A549 (cell line): ENCODE results near the gene SLC25A25. TPM values are rescaled to one million over a fixed set of nuclear protein-coding genes. Genes with fewer than 3 reads are reported as not detected.

Source experiments
- ATAC-seq, 2 experiments: fragments of 200-7000 bp in 1 of 2; fragments of >200 bp in 1 of 2; cut with Nextera tagmentation in 1 of 2; cut with Tn5 transposase in 1 of 2; 3 replicates each; pipeline versions ENCODE4 v1.8.0 to v1.9.1; 2018 to 2020; ENCODE audit warnings: mild to moderate bottlenecking in 1 of 2, moderate library complexity in 1 of 2
- CTCF ChIA-PET: fragments of 300-600 bp; sonication (Branson Sonifier 250); formaldehyde crosslinking; extraction: SDS; loops from one replicate; lab custom pipeline; 2021; ENCODE audit warnings: antibody characterized with exemption, inconsistent platforms; lab: Yijun Ruan, JAX
- POLR2A ChIA-PET: fragments of 350-600 bp; formaldehyde crosslinking; extraction: SDS; loops from one replicate; lab custom pipeline; 2021; ENCODE audit warnings: antibody characterized with exemption, inconsistent platforms; lab: Yijun Ruan, JAX
- DNase-seq, 2 experiments: peaks; one replicate each; pipeline versions ENCODE4 v3.0.0 to v3.0.0-alpha.2; 2011 to 2016; ENCODE audit warnings: low read depth in 1 of 2, low spot score in 1 of 2
- FAIRE-seq: peaks from 2 replicates; lab custom pipeline; 2011; peaks lifted over from hg19 to GRCh38; lab: Jason Lieb, UNC
- H3K27ac ChIP-seq, 2 experiments: fragments of >200 bp; sonication (Bioruptor Twin); formaldehyde crosslinking; 3 replicates each; pipeline ENCODE4 v1.5.1; 2016 to 2017
- H3K4me1 ChIP-seq: fragments of >200 bp; sonication (Bioruptor Twin); formaldehyde crosslinking; 3 replicates; pipeline ENCODE4 v1.6.1; 2016
- H3K4me2 ChIP-seq: fragments of >200 bp; sonication (Bioruptor Twin); formaldehyde crosslinking; 3 replicates; pipeline ENCODE4 v1.6.1; 2016
- H3K4me3 ChIP-seq: fragments of >200 bp; sonication (Bioruptor Twin); formaldehyde crosslinking; 3 replicates; pipeline ENCODE4 v1.5.1; 2016
- H3K9me3 ChIP-seq: fragments of >200 bp; sonication (Bioruptor Twin); formaldehyde crosslinking; 3 replicates; pipeline ENCODE4 v1.6.1; 2016
- EHF ChIP-seq: fragments of 250-450 bp; sonication (Bioruptor Pico); IDR thresholded peaks from 2 replicates; pipeline ENCODE4 v1.5.0; 2020; ENCODE audit warnings: mild to moderate bottlenecking
- ESRRA ChIP-seq: fragments of 150-350 bp; IDR thresholded peaks from 2 replicates; pipeline ENCODE4 v1.6.1; 2014; ENCODE audit warnings: mild to moderate bottlenecking, low read length, borderline replicate concordance
- FOSL2 ChIP-seq, 2 experiments: fragments of 450-650 bp in 1 of 2; fragments of >200 bp in 1 of 2; sonication (Bioruptor Twin) in 1 of 2; formaldehyde crosslinking; IDR thresholded peaks; 2 replicates each; pipeline versions ENCODE4 v1.5.0 to v1.6.1; 2016 to 2020; ENCODE audit warnings: mild to moderate bottlenecking in 1 of 2, moderate library complexity in 1 of 2
- GATA3 ChIP-seq: IDR thresholded peaks from 2 replicates; pipeline ENCODE4 v1.6.1; 2012; ENCODE audit warnings: borderline replicate concordance
- MAX ChIP-seq: IDR thresholded peaks from 2 replicates; pipeline ENCODE4 v1.6.1; 2012
- MYC ChIP-seq: IDR thresholded peaks from 2 replicates; pipeline ENCODE4 v1.6.1; 2012; ENCODE audit warnings: mild to moderate bottlenecking, inconsistent platforms, low read length, improper control_type of control experiment, borderline replicate concordance
- PHF8 ChIP-seq: fragments of 200-600 bp; sonication (generic); IDR thresholded peaks from 2 replicates; pipeline ENCODE4 v1.6.1; 2016; ENCODE audit warnings: low read depth, mild to moderate bottlenecking, antibody characterized with exemption, moderate library complexity, borderline replicate concordance
- POLR2AphosphoS2 ChIP-seq: conservative IDR thresholded peaks from 2 replicates; pipeline ENCODE4 v1.6.1; 2012; ENCODE audit warnings: low read length, improper control_type of control experiment, inconsistent platforms
- RNF2 ChIP-seq: fragments of 200-600 bp; sonication (generic); IDR thresholded peaks from 2 replicates; pipeline ENCODE4 v1.6.1; 2016; ENCODE audit warnings: low read depth, mild to moderate bottlenecking, antibody characterized with exemption, moderate library complexity, borderline replicate concordance
- SREBF2 ChIP-seq: fragments of 450-650 bp; IDR thresholded peaks from 2 replicates; pipeline ENCODE4 v1.6.1; 2014; ENCODE audit warnings: mild to moderate bottlenecking, moderate library complexity
- TFCP2L1 ChIP-seq: fragments of 250-450 bp; sonication (Bioruptor Pico); IDR thresholded peaks from 2 replicates; pipeline ENCODE4 v1.5.0; 2021; ENCODE audit warnings: mild to moderate bottlenecking
- whole genome bisulfite sequencing: methylation state at CpG from one replicate; pipeline ENCODE4 v1.1.6; 2017; ENCODE audit errors: missing lambda C conversion rate; 5-methylcytosine and 5-hydroxymethylcytosine counted together
- polyA plus RNA-seq, 4 experiments: library from polyadenylated mRNA; depleted of rRNA in 3 of 4; stranded (reverse); fragments of >200 nt; fragmentation: RNase III in 1 of 4; extraction: RNeasy Plus Mini Kit Qiagen cat#74134 plus additional on column Dnase treatment in 1 of 4; gene quantifications; 2 replicates in 3 of 4; 3 replicates in 1 of 4; pipeline ENCODE4 v1.2.3, GENCODE V29; 2011 to 2017
- TF ChIP-seq, protein P1 (sequence below): fragments of 200-600 bp; sonication (generic); IDR thresholded peaks from 2 replicates; pipeline ENCODE4 v1.6.1; 2016; ENCODE audit warnings: antibody characterized with exemption, mild to moderate bottlenecking, moderate library complexity
- TF ChIP-seq, protein P2 (sequence below): fragments of 150-350 bp; IDR thresholded peaks from 2 replicates; pipeline ENCODE4 v1.6.1; 2014; ENCODE audit warnings: low read depth, mild to moderate bottlenecking, low read length
- TF ChIP-seq, protein P3 (sequence below): fragments of >200 bp; sonication (Bioruptor Twin); formaldehyde crosslinking; IDR thresholded peaks from 2 replicates; pipeline ENCODE4 v1.6.1; 2016
- TF ChIP-seq, protein P4 (sequence below): fragments of 250-450 bp; sonication (Bioruptor Pico); IDR thresholded peaks from 2 replicates; pipeline ENCODE4 v1.5.0; 2020; ENCODE audit warnings: low read depth, mild to moderate bottlenecking, moderate library complexity

SLC25A25 gene
- polyA plus RNA-seq, 2 of the 4 experiments (the other 2 are of a cell fraction): 7.0 TPM

DNA sequence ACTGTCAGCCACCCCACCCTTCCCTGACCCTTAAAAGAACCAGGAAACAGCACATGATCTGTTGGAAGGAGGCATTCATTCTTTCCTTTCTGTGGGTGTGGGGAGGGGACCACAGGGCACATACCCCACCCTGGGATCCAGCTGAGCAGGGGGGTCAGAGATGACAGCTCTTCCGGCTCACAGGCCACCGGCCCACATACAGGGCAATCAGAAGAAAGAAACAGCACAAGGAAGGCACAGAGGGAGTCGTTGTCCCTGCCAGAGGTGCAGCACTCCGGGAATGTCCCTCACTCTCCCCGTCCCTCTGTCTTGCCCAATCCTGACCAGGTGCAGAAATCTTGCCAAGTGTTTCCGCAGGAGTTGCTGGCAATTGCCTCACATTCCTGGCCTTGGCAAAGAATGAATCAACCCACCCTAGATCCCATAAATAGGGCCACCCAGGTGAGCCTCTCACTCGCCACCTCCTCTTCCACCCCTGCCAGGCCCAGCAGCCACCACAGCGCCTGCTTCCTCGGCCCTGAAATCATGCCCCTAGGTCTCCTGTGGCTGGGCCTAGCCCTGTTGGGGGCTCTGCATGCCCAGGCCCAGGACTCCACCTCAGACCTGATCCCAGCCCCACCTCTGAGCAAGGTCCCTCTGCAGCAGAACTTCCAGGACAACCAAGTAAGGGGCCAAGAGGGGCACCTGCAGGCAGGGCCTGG is 81.1 kb downstream of the SLC25A25 start, which contains the start of gene LCN2 (continued):
- TF ChIP-seq POLR2AphosphoS2 (no peak), ESRRA (no peak), GATA3 (0 out of 2 replicates have a peak, but pooled peaks have one; percentile 22), FOSL2 (IDR thresholded peaks at IDR 0.05) (no peak), FOSL2 (CRISPR knock-in tag; IDR thresholded peaks at IDR 0.05) (no peak), PHF8 (no peak), MYC (no peak), EHF (CRISPR knock-in tag) (no peak), SREBF2 (no peak), TFCP2L1 (CRISPR knock-in tag) (0 out of 2 replicates have a peak, but pooled peaks have one; percentile 36), RNF2 (no peak), MAX (no peak)
- TF ChIP-seq, protein P1, sequence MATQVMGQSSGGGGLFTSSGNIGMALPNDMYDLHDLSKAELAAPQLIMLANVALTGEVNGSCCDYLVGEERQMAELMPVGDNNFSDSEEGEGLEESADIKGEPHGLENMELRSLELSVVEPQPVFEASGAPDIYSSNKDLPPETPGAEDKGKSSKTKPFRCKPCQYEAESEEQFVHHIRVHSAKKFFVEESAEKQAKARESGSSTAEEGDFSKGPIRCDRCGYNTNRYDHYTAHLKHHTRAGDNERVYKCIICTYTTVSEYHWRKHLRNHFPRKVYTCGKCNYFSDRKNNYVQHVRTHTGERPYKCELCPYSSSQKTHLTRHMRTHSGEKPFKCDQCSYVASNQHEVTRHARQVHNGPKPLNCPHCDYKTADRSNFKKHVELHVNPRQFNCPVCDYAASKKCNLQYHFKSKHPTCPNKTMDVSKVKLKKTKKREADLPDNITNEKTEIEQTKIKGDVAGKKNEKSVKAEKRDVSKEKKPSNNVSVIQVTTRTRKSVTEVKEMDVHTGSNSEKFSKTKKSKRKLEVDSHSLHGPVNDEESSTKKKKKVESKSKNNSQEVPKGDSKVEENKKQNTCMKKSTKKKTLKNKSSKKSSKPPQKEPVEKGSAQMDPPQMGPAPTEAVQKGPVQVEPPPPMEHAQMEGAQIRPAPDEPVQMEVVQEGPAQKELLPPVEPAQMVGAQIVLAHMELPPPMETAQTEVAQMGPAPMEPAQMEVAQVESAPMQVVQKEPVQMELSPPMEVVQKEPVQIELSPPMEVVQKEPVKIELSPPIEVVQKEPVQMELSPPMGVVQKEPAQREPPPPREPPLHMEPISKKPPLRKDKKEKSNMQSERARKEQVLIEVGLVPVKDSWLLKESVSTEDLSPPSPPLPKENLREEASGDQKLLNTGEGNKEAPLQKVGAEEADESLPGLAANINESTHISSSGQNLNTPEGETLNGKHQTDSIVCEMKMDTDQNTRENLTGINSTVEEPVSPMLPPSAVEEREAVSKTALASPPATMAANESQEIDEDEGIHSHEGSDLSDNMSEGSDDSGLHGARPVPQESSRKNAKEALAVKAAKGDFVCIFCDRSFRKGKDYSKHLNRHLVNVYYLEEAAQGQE: no peak
- TF ChIP-seq, protein P2, sequence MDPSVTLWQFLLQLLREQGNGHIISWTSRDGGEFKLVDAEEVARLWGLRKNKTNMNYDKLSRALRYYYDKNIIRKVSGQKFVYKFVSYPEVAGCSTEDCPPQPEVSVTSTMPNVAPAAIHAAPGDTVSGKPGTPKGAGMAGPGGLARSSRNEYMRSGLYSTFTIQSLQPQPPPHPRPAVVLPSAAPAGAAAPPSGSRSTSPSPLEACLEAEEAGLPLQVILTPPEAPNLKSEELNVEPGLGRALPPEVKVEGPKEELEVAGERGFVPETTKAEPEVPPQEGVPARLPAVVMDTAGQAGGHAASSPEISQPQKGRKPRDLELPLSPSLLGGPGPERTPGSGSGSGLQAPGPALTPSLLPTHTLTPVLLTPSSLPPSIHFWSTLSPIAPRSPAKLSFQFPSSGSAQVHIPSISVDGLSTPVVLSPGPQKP: no peak
- TF ChIP-seq, protein P3, sequence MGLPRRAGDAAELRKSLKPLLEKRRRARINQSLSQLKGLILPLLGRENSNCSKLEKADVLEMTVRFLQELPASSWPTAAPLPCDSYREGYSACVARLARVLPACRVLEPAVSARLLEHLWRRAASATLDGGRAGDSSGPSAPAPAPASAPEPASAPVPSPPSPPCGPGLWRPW: peak; percentile 63; the same call in 1 of the 2 replicates
- TF ChIP-seq, protein P4, sequence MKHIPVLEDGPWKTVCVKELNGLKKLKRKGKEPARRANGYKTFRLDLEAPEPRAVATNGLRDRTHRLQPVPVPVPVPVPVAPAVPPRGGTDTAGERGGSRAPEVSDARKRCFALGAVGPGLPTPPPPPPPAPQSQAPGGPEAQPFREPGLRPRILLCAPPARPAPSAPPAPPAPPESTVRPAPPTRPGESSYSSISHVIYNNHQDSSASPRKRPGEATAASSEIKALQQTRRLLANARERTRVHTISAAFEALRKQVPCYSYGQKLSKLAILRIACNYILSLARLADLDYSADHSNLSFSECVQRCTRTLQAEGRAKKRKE (CRISPR knock-in tag): no peak

- 78% methylated on average over 11 of the region's 11 CpGs for WGBS
- no peak for TF ChIP-seq EHF (CRISPR knock-in tag)
- TF ChIP-seq, protein P1: no peak
- no peak overlapping the region for H3K4me3 ChIP-seq
- H3K27ac ChIP-seq: peak overlapping the region; percentile 76 to 82
- CTCF ChIA-PET: interaction anchor here (1.1 to 2.6 kb wide), 4 partner anchors 18 to 52 kb away, joined by 3 to 15 read pairs (median 4); no protein-coding TSS in a partner anchor
- H3K9me3 ChIP-seq: no peaks in the 10 kb centered on the region
- H3K4me2 ChIP-seq: peak overlapping the region; percentile 66
- ATAC-seq (no peak), FAIRE-seq (no peak), DNase-seq (no peak)
- peaks cover 31% of the 10 kb centered on the region for H3K4me1 ChIP-seq
- POLR2A ChIA-PET: interaction anchor here (0.6 kb wide), 1 partner anchor 104 kb away, joined by 3 read pairs; no protein-coding TSS in a partner anchor
These were observed 82.0 kb downstream of the SLC25A25 start for GRCh38 chr9:128149951-128150593.
